Superior temporal gyrus (tissue), 1 donor: ENCODE results near the gene ARF5.

ENCODE experiments used
- DNase-seq: peaks from one replicate; pipeline ENCODE4 v3.0.0-alpha.2; 2016; ENCODE audit errors: extremely low spot score

The ARF5 gene

GRCh38 chr7:127635659-127636285, 47.6 kb downstream of the ARF5 start:
- DNase-seq: no peak

DNA sequence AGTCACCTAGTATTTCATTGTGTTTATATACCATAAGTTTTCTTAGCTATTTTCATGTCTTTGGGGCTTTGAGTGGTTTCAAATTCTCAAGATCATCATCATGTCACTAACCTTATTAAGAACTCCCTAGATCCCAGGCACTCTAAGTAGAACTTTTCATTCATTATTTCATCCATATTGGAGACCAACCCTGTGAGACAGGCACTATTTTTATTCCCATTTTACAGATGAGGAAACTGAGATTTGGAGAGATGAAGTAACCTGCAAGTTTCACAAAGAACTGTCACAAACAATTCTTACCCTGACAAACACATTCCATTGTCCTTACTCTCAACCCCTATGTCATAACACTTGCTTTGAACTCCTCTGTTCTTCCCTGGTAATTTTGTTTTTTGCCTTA, 50.0 kb downstream of the ARF5 start:
- no peak for DNase-seq
